GM23338 (cell line): ENCODE measurements around the gene ROPN1L. TPM values are rescaled to one million over a fixed set of nuclear protein-coding genes. Genes with fewer than 3 reads are reported as not detected.

ENCODE experiments used
- ATAC-seq: fragments of 200-7000 bp; cut with Tn5 transposase; 3 replicates; pipeline ENCODE4 v1.9.1; 2020
- DNase-seq: peaks from one replicate; pipeline ENCODE4 v3.0.0-alpha.2; 2015; ENCODE audit warnings: low spot score
- H2AFZ ChIP-seq: fragments of 200-600 bp; sonication (generic); 2 replicates; pipeline ENCODE4 v1.8.0; 2016; ENCODE audit warnings: antibody characterized with exemption, mild to moderate bottlenecking, moderate library complexity
- H3F3A ChIP-seq: fragments of 200-600 bp; sonication (generic); replicated peaks from 2 replicates; pipeline ENCODE4 v1.8.0; 2017; ENCODE audit warnings: antibody characterized with exemption, mixed run types, low read depth
- H3K27ac ChIP-seq: fragments of 200-600 bp; sonication (generic); 2 replicates; pipeline ENCODE4 v1.6.1; 2016; ENCODE audit warnings: low read depth
- H3K27me3 ChIP-seq: fragments of 200-600 bp; sonication (generic); 2 replicates; pipeline ENCODE4 v1.8.0; 2016; ENCODE audit warnings: mild to moderate bottlenecking, mixed run types, moderate library complexity; ENCODE audit not compliant: insufficient read depth
- H3K36me3 ChIP-seq: fragments of 200-600 bp; sonication (generic); 2 replicates; pipeline ENCODE4 v1.8.0; 2016; ENCODE audit warnings: mild to moderate bottlenecking; ENCODE audit not compliant: insufficient read depth
- H3K4me1 ChIP-seq: fragments of 200-600 bp; sonication (generic); 2 replicates; pipeline ENCODE4 v1.8.0; 2016; ENCODE audit warnings: mild to moderate bottlenecking, moderate library complexity; ENCODE audit not compliant: insufficient read depth
- H3K4me2 ChIP-seq: fragments of 200-600 bp; sonication (generic); 2 replicates; pipeline ENCODE4 v1.7.1; 2017; ENCODE audit warnings: mixed run types
- H3K4me3 ChIP-seq: fragments of 200-600 bp; sonication (generic); 2 replicates; pipeline ENCODE4 v1.6.1; 2016; ENCODE audit warnings: mixed run types
- H3K79me2 ChIP-seq: fragments of 200-600 bp; sonication (generic); replicated peaks from 2 replicates; pipeline ENCODE4 v1.8.0; 2017; ENCODE audit warnings: mild to moderate bottlenecking; ENCODE audit not compliant: insufficient read depth
- H3K9me2 ChIP-seq: fragments of 200-600 bp; sonication (generic); 2 replicates; pipeline ENCODE4 v1.8.0; 2017; ENCODE audit not compliant: insufficient read depth
- H4K20me1 ChIP-seq: fragments of 200-600 bp; sonication (generic); replicated peaks from 2 replicates; pipeline ENCODE4 v1.8.0; 2017; ENCODE audit warnings: mild to moderate bottlenecking; ENCODE audit not compliant: insufficient read depth
- H3K27ac Mint-ChIP-seq: 2 replicates; pipeline ENCODE4 v1.8.0; 2020; ENCODE audit warnings: inconsistent platforms, mild to moderate bottlenecking, moderate library complexity, mixed read lengths
- H3K27me3 Mint-ChIP-seq: 3 replicates; pipeline ENCODE4 v1.8.0; 2022; ENCODE audit warnings: low read depth, mild to moderate bottlenecking, moderate library complexity, mixed read lengths, inconsistent platforms; ENCODE audit not compliant: insufficient read depth, poor library complexity
- H3K36me3 Mint-ChIP-seq: 3 replicates; pipeline ENCODE4 v1.8.0; 2021; ENCODE audit warnings: low read depth, mild to moderate bottlenecking, inconsistent platforms, moderate library complexity, mixed read lengths
- H3K4me1 Mint-ChIP-seq: 3 replicates; pipeline ENCODE4 v1.8.0; 2020; ENCODE audit warnings: mild to moderate bottlenecking, inconsistent platforms, mixed read lengths
- H3K4me3 Mint-ChIP-seq: 3 replicates; pipeline ENCODE4 v1.8.0; 2021; ENCODE audit warnings: moderate library complexity, mild to moderate bottlenecking, inconsistent platforms, mixed read lengths
- H3K9me3 Mint-ChIP-seq: 3 replicates; pipeline ENCODE4 v1.8.0; 2020; ENCODE audit warnings: moderate library complexity, mild to moderate bottlenecking, inconsistent platforms, mixed read lengths
- CREB1 ChIP-seq: fragments of 250-450 bp; sonication (Bioruptor Pico); IDR thresholded peaks from 2 replicates; pipeline ENCODE4 v1.5.0; 2020; ENCODE audit warnings: low read depth, mild to moderate bottlenecking, moderate library complexity
- NANOG ChIP-seq: IDR thresholded peaks from 2 replicates; pipeline ENCODE4 v1.6.1; 2016; ENCODE audit warnings: antibody characterized with exemption, borderline replicate concordance
- STAT1 ChIP-seq: IDR thresholded peaks from one replicate; pipeline ENCODE4 v1.6.1; 2016; ENCODE audit warnings: antibody characterized with exemption; ENCODE audit not compliant: unreplicated experiment
- ZNF331 ChIP-seq: fragments of 250-450 bp; sonication (Bioruptor Pico); IDR thresholded peaks from 2 replicates; pipeline ENCODE4 v1.5.0; 2020; ENCODE audit warnings: low read depth, mild to moderate bottlenecking, moderate library complexity
- polyA plus RNA-seq: library from polyadenylated mRNA; unstranded; fragments of >200 nt; fragmentation: Nextera tagmentation; extraction: Ambion mirVana; gene quantifications from 2 replicates; pipeline ENCODE4 v1.2.1, GENCODE V29; 2016
- total RNA-seq: library from RNA; depleted of rRNA; stranded (reverse); fragments of >200 nt; shearing (Covaris generic); gene quantifications from 2 replicates; pipeline ENCODE4 v1.2.3, GENCODE V29; 2014
- TF ChIP-seq, protein P1 (sequence below): IDR thresholded peaks from 2 replicates; pipeline ENCODE4 v1.6.1; 2016; ENCODE audit warnings: antibody characterized with exemption
- TF ChIP-seq, protein P2 (sequence below): IDR thresholded peaks from one replicate; pipeline ENCODE4 v1.6.1; 2018; ENCODE audit warnings: antibody characterized with exemption; ENCODE audit not compliant: unreplicated experiment

ROPN1L gene
- total and polyA plus RNA-seq, 2 experiments from 2014 or later: 0.57 TPM; not detected in 1

DNA sequence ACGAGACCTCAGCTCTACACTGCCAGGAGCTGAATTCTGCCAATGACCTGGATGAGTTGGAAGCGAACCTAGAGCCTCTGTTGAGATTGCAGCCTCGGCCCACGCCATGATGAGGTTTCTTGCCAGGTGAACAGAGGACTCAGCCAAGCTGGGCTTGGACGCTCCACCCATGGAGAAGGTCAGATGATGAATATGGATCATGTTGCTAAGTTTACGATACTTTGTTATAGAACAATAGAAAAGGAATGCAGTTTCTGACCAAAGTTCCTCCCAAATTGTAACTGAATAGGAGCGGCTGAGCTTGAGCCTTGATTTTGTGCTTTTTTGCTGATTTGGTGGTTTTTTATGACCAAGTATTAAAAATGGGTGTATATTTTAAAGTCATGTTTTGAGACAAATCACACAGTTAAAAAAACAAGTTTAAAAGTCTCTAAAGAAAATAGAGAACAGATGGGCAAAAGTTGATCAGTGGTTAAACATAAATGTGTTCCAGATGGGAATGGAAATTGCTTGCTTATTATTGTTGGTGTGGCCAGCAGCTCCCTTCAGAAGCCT, 32.9 kb downstream of the ROPN1L start:
- Histone ChIP-seq H2AFZ (no peak overlapping the region), H3K4me2 (no peak overlapping the region), H3K27me3 (no peaks in the 10 kb centered on the region), H3K4me1 (no peaks in the 10 kb centered on the region; the same call in 1 of the 2 replicates), H3K27ac (no peak overlapping the region), H3F3A (no peaks in the 10 kb centered on the region), H3K36me3 (no peaks in the 10 kb centered on the region), H3K4me3 (no peak overlapping the region), H3K9me2 (no peaks in the 10 kb centered on the region), H4K20me1 (no peaks in the 10 kb centered on the region), H3K79me2 (no peaks in the 10 kb centered on the region)
- Mint-ChIP-seq H3K27me3 (peaks cover 8% of the 10 kb centered on the region), H3K4me3 (no peak overlapping the region), H3K9me3 (peaks cover 11% of the 10 kb centered on the region; the same call in 2 of the 3 replicates), H3K4me1 (peaks cover 8% of the 10 kb centered on the region), H3K27ac (no peak overlapping the region), H3K36me3 (peaks cover 3% of the 10 kb centered on the region; the same call in 1 of the 3 replicates)
- ATAC-seq (no peak), DNase-seq (no peak)
- TF ChIP-seq, protein P1, sequence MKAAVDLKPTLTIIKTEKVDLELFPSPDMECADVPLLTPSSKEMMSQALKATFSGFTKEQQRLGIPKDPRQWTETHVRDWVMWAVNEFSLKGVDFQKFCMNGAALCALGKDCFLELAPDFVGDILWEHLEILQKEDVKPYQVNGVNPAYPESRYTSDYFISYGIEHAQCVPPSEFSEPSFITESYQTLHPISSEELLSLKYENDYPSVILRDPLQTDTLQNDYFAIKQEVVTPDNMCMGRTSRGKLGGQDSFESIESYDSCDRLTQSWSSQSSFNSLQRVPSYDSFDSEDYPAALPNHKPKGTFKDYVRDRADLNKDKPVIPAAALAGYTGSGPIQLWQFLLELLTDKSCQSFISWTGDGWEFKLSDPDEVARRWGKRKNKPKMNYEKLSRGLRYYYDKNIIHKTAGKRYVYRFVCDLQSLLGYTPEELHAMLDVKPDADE: no peak
- TF ChIP-seq ZNF331 (no peak), CREB1 (CRISPR knock-in tag) (no peak), NANOG (no peak)

DNA sequence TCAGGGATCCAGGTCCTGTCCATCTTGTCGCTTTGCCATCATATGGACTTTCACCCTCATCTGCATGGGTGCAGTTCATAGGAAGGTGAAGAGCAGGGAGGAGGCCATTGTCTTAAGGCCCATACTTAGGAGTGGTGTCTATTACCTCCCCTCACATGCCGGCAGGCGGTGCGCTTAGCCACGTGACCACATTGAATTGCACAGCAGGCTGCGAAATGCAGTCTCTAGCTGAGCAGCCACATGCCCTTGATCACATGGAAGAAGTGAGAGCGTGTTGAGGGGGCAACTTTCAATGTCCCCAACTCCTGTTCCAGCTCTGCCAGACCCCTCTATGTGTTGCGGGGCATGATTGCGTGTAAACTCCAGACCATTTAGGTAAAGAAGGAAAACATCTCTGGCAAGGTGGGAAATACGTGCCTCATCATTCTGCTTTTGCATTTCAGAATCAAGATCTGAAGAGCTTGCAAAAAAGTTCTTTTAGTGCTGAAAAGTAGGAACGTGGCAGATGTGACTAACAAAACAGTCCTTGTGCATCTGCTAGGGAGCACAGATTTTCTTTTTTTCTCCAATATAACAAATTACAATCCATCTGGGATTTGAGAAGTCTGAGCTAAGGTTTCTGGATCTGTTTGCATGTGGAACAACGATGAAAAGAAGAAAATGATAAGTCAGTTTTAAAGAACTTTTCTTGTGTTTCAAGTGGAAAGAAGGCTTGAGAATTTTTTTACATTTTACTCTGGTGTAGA, 34.4 kb downstream of the ROPN1L start:
- H3K36me3 Mint-ChIP-seq: peaks cover 3% of the 10 kb centered on the region; the same call in 1 of the 3 replicates
- H3K27me3 Mint-ChIP-seq: peaks cover 12% of the 10 kb centered on the region
- peaks cover 11% of the 10 kb centered on the region; the same call in 2 of the 3 replicates for H3K9me3 Mint-ChIP-seq
- Histone ChIP-seq H3K4me2 (no peak overlapping the region), H3K4me3 (no peak overlapping the region), H2AFZ (no peak overlapping the region), H3K4me1 (peaks cover 4% of the 10 kb centered on the region), H3K79me2 (no peaks in the 10 kb centered on the region), H4K20me1 (no peaks in the 10 kb centered on the region), H3K9me2 (no peaks in the 10 kb centered on the region), H3K27me3 (no peaks in the 10 kb centered on the region), H3K36me3 (no peaks in the 10 kb centered on the region), H3K27ac (no peak overlapping the region), H3F3A (no peaks in the 10 kb centered on the region)
- TF ChIP-seq STAT1: no peak
- no peak for TF ChIP-seq ZNF331
- TF ChIP-seq, protein P2, sequence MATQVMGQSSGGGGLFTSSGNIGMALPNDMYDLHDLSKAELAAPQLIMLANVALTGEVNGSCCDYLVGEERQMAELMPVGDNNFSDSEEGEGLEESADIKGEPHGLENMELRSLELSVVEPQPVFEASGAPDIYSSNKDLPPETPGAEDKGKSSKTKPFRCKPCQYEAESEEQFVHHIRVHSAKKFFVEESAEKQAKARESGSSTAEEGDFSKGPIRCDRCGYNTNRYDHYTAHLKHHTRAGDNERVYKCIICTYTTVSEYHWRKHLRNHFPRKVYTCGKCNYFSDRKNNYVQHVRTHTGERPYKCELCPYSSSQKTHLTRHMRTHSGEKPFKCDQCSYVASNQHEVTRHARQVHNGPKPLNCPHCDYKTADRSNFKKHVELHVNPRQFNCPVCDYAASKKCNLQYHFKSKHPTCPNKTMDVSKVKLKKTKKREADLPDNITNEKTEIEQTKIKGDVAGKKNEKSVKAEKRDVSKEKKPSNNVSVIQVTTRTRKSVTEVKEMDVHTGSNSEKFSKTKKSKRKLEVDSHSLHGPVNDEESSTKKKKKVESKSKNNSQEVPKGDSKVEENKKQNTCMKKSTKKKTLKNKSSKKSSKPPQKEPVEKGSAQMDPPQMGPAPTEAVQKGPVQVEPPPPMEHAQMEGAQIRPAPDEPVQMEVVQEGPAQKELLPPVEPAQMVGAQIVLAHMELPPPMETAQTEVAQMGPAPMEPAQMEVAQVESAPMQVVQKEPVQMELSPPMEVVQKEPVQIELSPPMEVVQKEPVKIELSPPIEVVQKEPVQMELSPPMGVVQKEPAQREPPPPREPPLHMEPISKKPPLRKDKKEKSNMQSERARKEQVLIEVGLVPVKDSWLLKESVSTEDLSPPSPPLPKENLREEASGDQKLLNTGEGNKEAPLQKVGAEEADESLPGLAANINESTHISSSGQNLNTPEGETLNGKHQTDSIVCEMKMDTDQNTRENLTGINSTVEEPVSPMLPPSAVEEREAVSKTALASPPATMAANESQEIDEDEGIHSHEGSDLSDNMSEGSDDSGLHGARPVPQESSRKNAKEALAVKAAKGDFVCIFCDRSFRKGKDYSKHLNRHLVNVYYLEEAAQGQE: no peak
- H3K4me3 Mint-ChIP-seq: no peak overlapping the region
- no peak for DNase-seq
- peaks cover 15% of the 10 kb centered on the region for H3K4me1 Mint-ChIP-seq
- no peak for ATAC-seq
- no peak overlapping the region for H3K27ac Mint-ChIP-seq
